GM12872 (cell line): Measurements from ENCODE around the gene RABGAP1L.

Source experiments
- TF ChIP-seq, protein P1 (sequence below): IDR thresholded peaks from 3 replicates; pipeline ENCODE4 v1.5.1; 2011; ENCODE audit warnings: low read depth, mild to moderate bottlenecking, low read length, moderate library complexity; ENCODE audit not compliant: insufficient read depth

Gene RABGAP1L

DNA sequence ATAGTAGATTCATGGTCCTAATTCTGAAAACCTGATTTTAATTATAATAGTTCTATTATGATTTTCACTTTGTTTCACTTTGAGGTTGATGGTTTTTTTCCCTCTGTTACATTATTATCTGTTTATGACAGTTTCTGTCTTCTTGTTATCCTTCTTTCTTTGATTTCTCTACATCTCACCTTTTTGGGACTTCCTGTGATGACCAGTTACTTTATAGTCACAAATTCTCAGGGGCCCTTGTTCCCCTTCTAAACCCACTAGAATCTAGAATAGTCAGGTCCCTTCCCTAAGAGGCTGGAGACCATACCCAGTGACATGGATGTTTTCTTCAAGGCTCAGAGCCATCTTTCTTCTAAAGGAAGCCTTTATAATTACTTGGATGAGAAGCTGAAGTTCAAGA is 526.9 kb downstream of the RABGAP1L start:
- TF ChIP-seq, protein P1, sequence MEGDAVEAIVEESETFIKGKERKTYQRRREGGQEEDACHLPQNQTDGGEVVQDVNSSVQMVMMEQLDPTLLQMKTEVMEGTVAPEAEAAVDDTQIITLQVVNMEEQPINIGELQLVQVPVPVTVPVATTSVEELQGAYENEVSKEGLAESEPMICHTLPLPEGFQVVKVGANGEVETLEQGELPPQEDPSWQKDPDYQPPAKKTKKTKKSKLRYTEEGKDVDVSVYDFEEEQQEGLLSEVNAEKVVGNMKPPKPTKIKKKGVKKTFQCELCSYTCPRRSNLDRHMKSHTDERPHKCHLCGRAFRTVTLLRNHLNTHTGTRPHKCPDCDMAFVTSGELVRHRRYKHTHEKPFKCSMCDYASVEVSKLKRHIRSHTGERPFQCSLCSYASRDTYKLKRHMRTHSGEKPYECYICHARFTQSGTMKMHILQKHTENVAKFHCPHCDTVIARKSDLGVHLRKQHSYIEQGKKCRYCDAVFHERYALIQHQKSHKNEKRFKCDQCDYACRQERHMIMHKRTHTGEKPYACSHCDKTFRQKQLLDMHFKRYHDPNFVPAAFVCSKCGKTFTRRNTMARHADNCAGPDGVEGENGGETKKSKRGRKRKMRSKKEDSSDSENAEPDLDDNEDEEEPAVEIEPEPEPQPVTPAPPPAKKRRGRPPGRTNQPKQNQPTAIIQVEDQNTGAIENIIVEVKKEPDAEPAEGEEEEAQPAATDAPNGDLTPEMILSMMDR, result no peak

DNA sequence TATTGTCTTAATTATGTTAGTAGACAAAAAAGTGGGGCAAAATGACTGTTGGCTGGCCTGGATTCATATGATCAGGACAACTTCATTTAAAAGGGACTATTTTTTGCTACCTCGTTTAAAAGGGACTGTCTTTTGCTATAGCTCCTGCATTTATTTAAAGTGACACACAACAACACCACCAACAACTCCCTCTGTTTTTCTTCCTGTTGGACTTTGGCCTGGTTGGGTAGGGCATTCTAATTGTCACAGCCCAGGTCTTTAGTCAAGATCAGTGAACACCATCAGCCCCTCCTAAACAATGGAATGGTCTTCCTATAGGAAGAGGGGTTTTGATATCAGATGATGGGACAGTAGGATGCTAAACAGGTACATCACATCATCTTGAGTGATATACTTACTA is 530.2 kb downstream of the RABGAP1L start:
- TF ChIP-seq, protein P1, result no peak

DNA sequence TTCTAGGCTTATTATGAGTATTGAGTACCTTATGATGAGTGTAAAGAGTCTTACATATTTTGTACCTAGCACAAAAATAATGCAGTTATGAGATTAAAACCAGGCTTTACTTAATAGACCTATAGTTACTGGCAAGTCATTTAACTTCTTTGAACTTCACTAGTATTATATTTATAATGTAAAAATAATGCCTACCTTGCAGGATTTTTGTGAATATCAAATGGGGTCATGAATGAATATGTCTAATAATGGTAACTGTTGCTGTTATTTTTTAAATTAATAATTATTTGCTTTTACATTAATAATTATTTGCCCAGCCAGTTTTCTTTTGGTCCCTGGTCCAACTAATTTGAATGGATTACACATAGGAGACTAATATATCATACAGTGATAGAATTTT is 530.9 kb downstream of the RABGAP1L start:
- TF ChIP-seq, protein P1, result no peak

DNA sequence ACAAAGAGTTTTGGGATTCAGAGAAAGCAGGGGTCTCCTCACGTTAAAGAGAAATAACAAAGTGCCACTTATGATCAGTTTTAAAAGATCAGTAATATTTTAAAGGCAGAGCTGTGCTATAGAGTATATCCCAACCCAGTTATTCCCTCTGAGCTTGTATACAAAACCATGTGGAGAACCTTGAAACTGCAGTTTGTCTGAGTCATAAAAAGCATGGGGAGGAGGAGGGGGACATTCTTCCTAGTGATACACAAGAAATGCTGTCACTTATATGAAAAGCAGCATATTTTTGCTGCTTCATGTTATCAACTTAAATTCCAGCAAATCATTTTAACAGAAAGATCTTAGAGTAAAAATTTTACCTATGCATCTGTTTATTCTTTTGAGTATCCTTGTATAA is 533.0 kb downstream of the RABGAP1L start:
- TF ChIP-seq, protein P1, result no peak

DNA sequence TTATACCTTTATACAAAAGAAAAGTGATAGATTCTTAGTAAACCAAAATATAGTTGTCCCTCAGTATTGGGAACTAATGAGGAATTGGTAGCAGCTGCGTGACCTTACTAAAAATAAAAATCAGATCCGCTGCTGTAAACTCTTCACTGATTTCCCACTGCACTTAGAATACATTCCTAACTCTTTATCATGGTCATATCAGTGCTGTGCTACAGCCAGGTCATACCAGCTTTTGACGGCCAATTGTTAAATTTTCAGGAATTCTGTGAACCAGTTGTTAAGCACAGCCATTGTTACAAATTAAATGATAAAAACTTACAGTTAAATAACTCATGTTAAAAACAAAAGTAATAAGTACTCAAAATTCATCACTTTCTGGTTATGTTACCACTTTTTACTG is 533.8 kb downstream of the RABGAP1L start:
- TF ChIP-seq, protein P1, result no peak

DNA sequence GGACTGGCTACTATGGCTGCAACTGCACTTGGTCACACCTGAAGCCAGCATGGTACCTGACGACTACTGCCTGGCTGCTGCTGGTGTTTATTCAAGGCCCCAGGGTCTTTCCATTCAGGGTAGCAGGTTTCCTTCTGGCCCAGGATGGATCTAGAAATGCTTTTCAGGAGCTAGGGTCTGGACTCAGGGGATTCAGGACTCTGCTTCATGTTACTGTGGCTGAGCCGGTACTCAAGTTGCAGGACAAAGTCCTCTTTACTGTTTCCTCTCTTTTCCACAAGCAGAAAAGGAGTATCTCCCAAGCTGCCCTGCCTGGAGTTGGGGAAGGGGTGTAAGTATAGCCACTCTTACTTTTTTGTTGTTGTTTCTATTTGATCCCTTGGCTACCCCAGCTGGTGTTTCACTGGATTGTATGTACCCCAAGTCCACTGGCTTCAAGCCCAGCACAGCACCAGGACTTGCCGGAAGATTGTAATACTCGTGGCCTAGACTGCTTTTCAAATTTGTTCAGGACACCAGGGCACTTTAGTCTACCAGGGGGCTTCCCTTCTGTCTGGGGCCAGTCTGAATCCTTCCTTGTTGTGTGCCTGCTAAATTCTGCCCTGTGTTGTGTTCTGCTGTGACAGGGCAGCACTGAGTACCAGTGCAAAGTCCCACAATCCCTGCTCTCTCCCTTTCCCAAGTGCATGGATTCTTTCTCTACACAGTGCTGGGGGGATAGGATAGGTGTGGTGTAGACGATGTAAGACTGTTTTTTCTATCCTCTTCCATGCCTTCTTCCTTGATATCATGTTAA is 536.9 kb downstream of the RABGAP1L start:
- TF ChIP-seq, protein P1, result no peak

DNA sequence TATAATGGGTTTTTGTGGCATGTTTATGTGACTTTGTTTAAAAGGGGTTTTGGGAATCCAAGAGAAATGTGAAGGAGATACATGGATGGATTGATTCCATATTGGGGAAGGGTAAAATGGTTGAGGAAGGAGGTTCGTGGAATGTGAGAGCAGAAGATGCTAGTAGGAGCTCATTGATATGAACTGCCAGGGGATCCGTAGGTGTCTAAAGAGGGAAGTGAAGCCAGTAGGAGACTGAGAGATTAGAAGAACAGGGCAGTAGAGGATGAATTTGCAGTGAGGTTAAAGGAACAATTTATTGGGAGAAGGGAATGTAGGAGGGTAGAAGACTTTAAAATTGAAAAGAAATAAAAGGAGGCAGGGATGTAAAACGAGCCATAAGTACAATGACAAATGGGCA is 541.0 kb downstream of the RABGAP1L start:
- TF ChIP-seq, protein P1, result no peak
